GM12892 (cell line): ENCODE results near the gene PCNX4.

ENCODE experiments used
- POLR2AphosphoS5 ChIP-seq: IDR thresholded peaks from 2 replicates; pipeline ENCODE4 v1.6.1; 2011; ENCODE audit warnings: low read depth, low read length, control low read depth
- TAF1 ChIP-seq: IDR thresholded peaks from 2 replicates; pipeline ENCODE4 v1.6.1; 2011; ENCODE audit warnings: low read depth, mild to moderate bottlenecking, control low read depth, low read length, borderline replicate concordance

DNA sequence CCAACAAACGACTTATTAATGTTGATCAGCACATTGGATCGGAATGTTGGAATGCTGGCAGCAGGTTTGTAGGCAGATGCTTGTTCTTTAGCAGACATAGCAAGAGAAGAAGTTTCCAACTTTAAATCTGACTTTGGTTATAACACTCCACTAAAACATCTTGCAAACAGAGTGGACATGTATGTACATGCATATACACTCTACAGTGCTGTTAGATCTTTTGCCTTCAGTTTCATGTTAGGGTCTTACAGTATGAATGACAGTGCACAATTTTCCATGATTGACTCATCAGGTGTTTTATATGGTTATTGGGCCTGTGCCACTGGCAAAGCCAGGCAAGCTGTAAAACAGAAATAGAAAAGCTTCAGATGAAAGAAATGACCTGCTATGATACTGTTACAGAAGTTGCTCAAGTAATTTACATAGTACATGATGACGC lies 87.7 kb downstream of the PCNX4 start:
- TF ChIP-seq POLR2AphosphoS5: no peak
- no peak for TF ChIP-seq TAF1
